Measurements from ENCODE around the gene DRICH1.
"Not testable (repeated sequence)": the region's sequence is repeated elsewhere in the genome, so short reads cannot be mapped to it uniquely, and the experiment has no call there.

Gene DRICH1

GRCh38 chr22:23632178-23632577, at the start of gene DRICH1:
Gene DRICH1, minus strand, starts transcription at chr22:23632321. Its CDS starts 298 bp downstream, at chr22:23632023.
- Histone ChIP-seq H3K27ac (ENCODE audit: low read depth, low read length) (no peak within 1 kb of the TSS), H3K9me3 (ENCODE audit: control insufficient read depth, insufficient read depth, low read depth, low read length) (no peaks in the 10 kb centered on the region), H3K27me3 (ENCODE audit: control insufficient read depth, insufficient read depth, low read length) (no peaks in the 10 kb centered on the region), H3K4me1 (ENCODE audit: control insufficient read depth, insufficient read depth, low read length) (no peaks in the 10 kb centered on the region), H3K9ac (ENCODE audit: low read length) (no peak within 1 kb of the TSS), H3K4me3 (ENCODE audit: low read depth, low read length) (no peak within 1 kb of the TSS), H3K36me3 (ENCODE audit: control insufficient read depth, insufficient read depth, low read length) (no peaks in the 10 kb centered on the region)

GRCh38 chr22:23681026-23681809, 49.1 kb upstream of the DRICH1 start:
- Histone ChIP-seq H3K36me3 (ENCODE audit: control insufficient read depth, insufficient read depth, low read length) (peaks cover 13% of the 10 kb centered on the region), H3K27me3 (ENCODE audit: control insufficient read depth, insufficient read depth, low read length) (no peaks in the 10 kb centered on the region), H3K9ac (ENCODE audit: low read length) (no peak overlapping the region), H3K27ac (ENCODE audit: low read depth, low read length) (no peak overlapping the region), H3K4me1 (ENCODE audit: control insufficient read depth, insufficient read depth, low read length) (peaks cover 8% of the 10 kb centered on the region; the same call in 1 of the 2 replicates), H3K4me3 (ENCODE audit: low read depth, low read length) (no peak overlapping the region), H3K9me3 (ENCODE audit: control insufficient read depth, insufficient read depth, low read depth, low read length) (no peaks in the 10 kb centered on the region)

GRCh38 chr22:23678133-23678532, 46.0 kb upstream of the DRICH1 start:
- H3K36me3 ChIP-seq (ENCODE audit: control insufficient read depth, insufficient read depth, low read length), result peaks cover 8% of the 10 kb centered on the region
- H3K9ac ChIP-seq (ENCODE audit: low read length), result no peak overlapping the region
- H3K4me3 ChIP-seq (ENCODE audit: low read depth, low read length), result no peak overlapping the region
- no peak overlapping the region for H3K27ac ChIP-seq (ENCODE audit: low read depth, low read length)
- H3K9me3 ChIP-seq (ENCODE audit: control insufficient read depth, insufficient read depth, low read depth, low read length), result no peaks in the 10 kb centered on the region
- no peaks in the 10 kb centered on the region for H3K27me3 ChIP-seq (ENCODE audit: control insufficient read depth, insufficient read depth, low read length)
- peaks cover 17% of the 10 kb centered on the region for H3K4me1 ChIP-seq (ENCODE audit: control insufficient read depth, insufficient read depth, low read length)

- Histone ChIP-seq H3K4me1 (ENCODE audit: control insufficient read depth, insufficient read depth, low read length) (peaks cover 22% of the 10 kb centered on the region), H3K27ac (ENCODE audit: low read depth, low read length) (no peak overlapping the region), H3K36me3 (ENCODE audit: control insufficient read depth, insufficient read depth, low read length) (peaks cover 3% of the 10 kb centered on the region; the same call in 1 of the 2 replicates), H3K9ac (ENCODE audit: low read length) (no peak overlapping the region), H3K4me3 (ENCODE audit: low read depth, low read length) (no peak overlapping the region), H3K9me3 (ENCODE audit: control insufficient read depth, insufficient read depth, low read depth, low read length) (no peaks in the 10 kb centered on the region), H3K27me3 (ENCODE audit: control insufficient read depth, insufficient read depth, low read length) (no peaks in the 10 kb centered on the region)
Measured at GRCh38 chr22:23677701-23677995, 45.5 kb upstream of the DRICH1 start.

GRCh38 chr22:23676841-23677700, 45.0 kb upstream of the DRICH1 start:
- not testable (repeated sequence) for H3K27me3 ChIP-seq (ENCODE audit: control insufficient read depth, insufficient read depth, low read length)

GRCh38 chr22:23675502-23676415, 43.6 kb upstream of the DRICH1 start:
- H3K4me1 ChIP-seq (ENCODE audit: control insufficient read depth, insufficient read depth, low read length), result peaks cover 24% of the 10 kb centered on the region
- H3K36me3 ChIP-seq (ENCODE audit: control insufficient read depth, insufficient read depth, low read length), result no peaks in the 10 kb centered on the region
- no peak overlapping the region for H3K9ac ChIP-seq (ENCODE audit: low read length)
- no peaks in the 10 kb centered on the region for H3K9me3 ChIP-seq (ENCODE audit: control insufficient read depth, insufficient read depth, low read depth, low read length)
- no peak overlapping the region for H3K4me3 ChIP-seq (ENCODE audit: low read depth, low read length)
- no peak overlapping the region for H3K27ac ChIP-seq (ENCODE audit: low read depth, low read length)
- H3K27me3 ChIP-seq (ENCODE audit: control insufficient read depth, insufficient read depth, low read length), result no peaks in the 10 kb centered on the region

More at GRCh38 chr22:23676841-23677700, 45.0 kb upstream of the DRICH1 start:
- not testable (repeated sequence) for H3K9ac ChIP-seq (ENCODE audit: low read length); H3K27ac ChIP-seq (ENCODE audit: low read depth, low read length); H3K36me3 ChIP-seq (ENCODE audit: control insufficient read depth, insufficient read depth, low read length); H3K4me3 ChIP-seq (ENCODE audit: low read depth, low read length); H3K9me3 ChIP-seq (ENCODE audit: control insufficient read depth, insufficient read depth, low read depth, low read length)
- peaks cover 24% of the 10 kb centered on the region for H3K4me1 ChIP-seq (ENCODE audit: control insufficient read depth, insufficient read depth, low read length)

- not testable (repeated sequence) for H3K4me3 ChIP-seq (ENCODE audit: low read depth, low read length); H3K27ac ChIP-seq (ENCODE audit: low read depth, low read length); H3K27me3 ChIP-seq (ENCODE audit: control insufficient read depth, insufficient read depth, low read length); H3K36me3 ChIP-seq (ENCODE audit: control insufficient read depth, insufficient read depth, low read length); H3K9me3 ChIP-seq (ENCODE audit: control insufficient read depth, insufficient read depth, low read depth, low read length); H3K9ac ChIP-seq (ENCODE audit: low read length)
- H3K4me1 ChIP-seq (ENCODE audit: control insufficient read depth, insufficient read depth, low read length), result peaks cover 24% of the 10 kb centered on the region
Measured at GRCh38 chr22:23674886-23675501, 42.9 kb upstream of the DRICH1 start.

- H3K36me3 ChIP-seq (ENCODE audit: control insufficient read depth, insufficient read depth, low read length), result no peaks in the 10 kb centered on the region
- H3K4me1 ChIP-seq (ENCODE audit: control insufficient read depth, insufficient read depth, low read length), result peaks cover 24% of the 10 kb centered on the region
- no peak overlapping the region for H3K27ac ChIP-seq (ENCODE audit: low read depth, low read length)
- no peaks in the 10 kb centered on the region for H3K9me3 ChIP-seq (ENCODE audit: control insufficient read depth, insufficient read depth, low read depth, low read length)
- no peaks in the 10 kb centered on the region for H3K27me3 ChIP-seq (ENCODE audit: control insufficient read depth, insufficient read depth, low read length)
- no peak overlapping the region for H3K9ac ChIP-seq (ENCODE audit: low read length)
- no peak overlapping the region for H3K4me3 ChIP-seq (ENCODE audit: low read depth, low read length)
Measured at GRCh38 chr22:23673826-23674690, 41.9 kb upstream of the DRICH1 start.

- Histone ChIP-seq H3K4me3 (ENCODE audit: low read depth, low read length) (no peak overlapping the region), H3K4me1 (ENCODE audit: control insufficient read depth, insufficient read depth, low read length) (peaks cover 23% of the 10 kb centered on the region), H3K27ac (ENCODE audit: low read depth, low read length) (no peak overlapping the region), H3K9ac (ENCODE audit: low read length) (no peak overlapping the region), H3K36me3 (ENCODE audit: control insufficient read depth, insufficient read depth, low read length) (no peaks in the 10 kb centered on the region), H3K27me3 (ENCODE audit: control insufficient read depth, insufficient read depth, low read length) (no peaks in the 10 kb centered on the region), H3K9me3 (ENCODE audit: control insufficient read depth, insufficient read depth, low read depth, low read length) (no peaks in the 10 kb centered on the region)
Measured at GRCh38 chr22:23673050-23673620, 41.0 kb upstream of the DRICH1 start.
